ENCODE data around the gene CCDC187. TPM values are rescaled to one million over a fixed set of nuclear protein-coding genes. Genes with fewer than 3 reads are reported as not detected.

Gene CCDC187
- total and polyA plus RNA-seq, 2 of the 4 experiments (the other 2 are of a cell fraction): not detected

- no peak overlapping the region for H3K27ac ChIP-seq (ENCODE audit: insufficient read depth, low read length)
- no peak overlapping the region for H4K5ac ChIP-seq (ENCODE audit: low read depth, low read length)
- no peak overlapping the region for H3K56ac ChIP-seq (ENCODE audit: extremely low read depth, insufficient read depth, low read length)
- H3K36me3 ChIP-seq (ENCODE audit: control insufficient read depth, insufficient read depth, low read length): no peaks in the 10 kb centered on the region
- no peak overlapping the region for H2AK5ac ChIP-seq (ENCODE audit: low read depth, low read length)
- H3K9me3 ChIP-seq (ENCODE audit: control insufficient read depth, insufficient read depth, low read length): no peaks in the 10 kb centered on the region; the same call in 1 of the 2 replicates
- peaks cover 37% of the 10 kb centered on the region for H3K27me3 ChIP-seq (ENCODE audit: control insufficient read depth, insufficient read depth, low read length)
- H4K8ac ChIP-seq (ENCODE audit: low read depth in 2 of 2, low read length in 2 of 2): no peak overlapping the region
- H4K91ac ChIP-seq (ENCODE audit: insufficient read depth, low read depth, low read length): no peak overlapping the region
- in situ Hi-C loops (cut with MboI; ENCODE audit: low sequenced_read_pairs): no loop called here
- peak overlapping the region; percentile 42 for H2AK9ac ChIP-seq (replicated peaks; ENCODE audit: low read depth, low read length, poor library complexity)
- 22% methylated on average over 3 of the region's 5 CpGs; no CpG with 5 or more reads in 1 of the 2 experiments for WGBS, 2 experiments (ENCODE audit: extremely low coverage in 2 of 2, insufficient read length in 1 of 2)
- no peak overlapping the region for H3K23ac ChIP-seq (ENCODE audit: low read depth, low read length)
- no TSS peak for BruUV-seq (replicated peaks)
- no peaks in the 10 kb centered on the region for H4K20me1 ChIP-seq (ENCODE audit: insufficient read depth, low read length)
- intact Hi-C loops (cut with micrococcal nuclease): no loop called here
- no peak overlapping the region for H2BK15ac ChIP-seq (ENCODE audit: low read depth, low read length)
- DNase-seq (no peak), ATAC-seq (ENCODE audit: low read depth) (no peak)
- CTCF ChIA-PET: no interaction called here
- POLR2A ChIA-PET (ENCODE audit: unreplicated experiment): no interaction called here
- TF ChIP-seq MXI1 (IDR thresholded peaks at IDR 0.05; ENCODE audit: borderline replicate concordance, low read depth, low read length): no peak
- no peak for TF ChIP-seq RAD21 (IDR thresholded peaks at IDR 0.05; ENCODE audit: low read length)
- no peak for TF ChIP-seq SMC3 (IDR thresholded peaks at IDR 0.05; ENCODE audit: low read depth, low read length)
- no peak for TF ChIP-seq FOS (IDR thresholded peaks at IDR 0.05; ENCODE audit: low read depth, low read length)
- TF ChIP-seq BHLHE40 (IDR thresholded peaks at IDR 0.05; ENCODE audit: low read depth, low read length): no peak
- no peak for TF ChIP-seq POLR2A (IDR thresholded peaks at IDR 0.05; ENCODE audit: low read depth, low read length)
- TF ChIP-seq MAFK (IDR thresholded peaks at IDR 0.05; ENCODE audit: low read depth, low read length): no peak
- no peak for TF ChIP-seq RCOR1 (IDR thresholded peaks at IDR 0.05; ENCODE audit: insufficient replicate concordance, low read length)
- TF ChIP-seq, protein P1, sequence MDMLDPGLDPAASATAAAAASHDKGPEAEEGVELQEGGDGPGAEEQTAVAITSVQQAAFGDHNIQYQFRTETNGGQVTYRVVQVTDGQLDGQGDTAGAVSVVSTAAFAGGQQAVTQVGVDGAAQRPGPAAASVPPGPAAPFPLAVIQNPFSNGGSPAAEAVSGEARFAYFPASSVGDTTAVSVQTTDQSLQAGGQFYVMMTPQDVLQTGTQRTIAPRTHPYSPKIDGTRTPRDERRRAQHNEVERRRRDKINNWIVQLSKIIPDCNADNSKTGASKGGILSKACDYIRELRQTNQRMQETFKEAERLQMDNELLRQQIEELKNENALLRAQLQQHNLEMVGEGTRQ (IDR thresholded peaks at IDR 0.05; ENCODE audit: low read depth, low read length): no peak
- TF ChIP-seq RFX5 (IDR thresholded peaks at IDR 0.05; ENCODE audit: low read depth, low read length): no peak
- TF ChIP-seq CEBPB (IDR thresholded peaks at IDR 0.05; ENCODE audit: low read depth, low read length): no peak
- no peak for TF ChIP-seq MAZ (IDR thresholded peaks at IDR 0.05; ENCODE audit: borderline replicate concordance, low read depth, low read length)
- TF ChIP-seq CHD1 (IDR thresholded peaks at IDR 0.05; ENCODE audit: low read depth, low read length): no peak
- dilution Hi-C loops (cut with HindIII; ENCODE audit: low sequenced_read_pairs, unreplicated experiment): no loop called here
- no peaks in the 10 kb centered on the region for H3K4me1 ChIP-seq (ENCODE audit: control insufficient read depth, insufficient read depth, low read length)
- no peaks in the 10 kb centered on the region for H3K79me1 ChIP-seq (ENCODE audit: low read depth in 1 of 2, low read length in 2 of 2)
- H3K4ac ChIP-seq (ENCODE audit: low read depth, low read length): no peak overlapping the region
- H2BK20ac ChIP-seq (ENCODE audit: low read depth, low read length): no peak overlapping the region
- H3K9ac ChIP-seq (ENCODE audit: low read depth, low read length): no peak overlapping the region
- no peak overlapping the region for H2AFZ ChIP-seq (replicated peaks; ENCODE audit: low read length, poor library complexity)
- H3K9me1 ChIP-seq (ENCODE audit: insufficient read depth, low read length): no peaks in the 10 kb centered on the region
- H3K4me3 ChIP-seq (ENCODE audit: insufficient read depth, low read depth, low read length): no peak overlapping the region
- no peak overlapping the region for H3K4me2 ChIP-seq (ENCODE audit: low read depth, low read length)
- H3K18ac ChIP-seq (ENCODE audit: low read depth, low read length): no peak overlapping the region
- H2BK5ac ChIP-seq (ENCODE audit: low read depth, low read length, poor library complexity, severe bottlenecking): no peak overlapping the region
- H2BK120ac ChIP-seq (ENCODE audit: low read depth, low read length): no peak overlapping the region
- H3K14ac ChIP-seq (replicated peaks; ENCODE audit: low read depth, low read length): no peak overlapping the region
Observed at GRCh38 chr9:136294437-136294836, 9.5 kb downstream of the CCDC187 start.
